B cell (primary cell): ENCODE results near the gene NUBP2. TPM values are rescaled to one million over a fixed set of nuclear protein-coding genes. Genes with fewer than 3 reads are reported as not detected.

Source experiments
- ATAC-seq: fragments of 200-7000 bp; cut with Tn5 transposase; one replicate; pipeline ENCODE4 v1.10.0; 2021; ENCODE audit warnings: low read depth, mild to moderate bottlenecking, moderate number of reproducible peaks, moderate library complexity
- CTCF ChIA-PET: fragments of 350-600 bp; sonication (Branson Sonifier 250); formaldehyde crosslinking; loops from one replicate; lab custom pipeline; 2021; ENCODE audit warnings: antibody characterized with exemption, inconsistent platforms; lab: Charles Lee
- POLR2A ChIA-PET: fragments of 350-600 bp; sonication (Branson Sonifier 250); formaldehyde crosslinking; loops from one replicate; lab custom pipeline; 2021; ENCODE audit warnings: antibody characterized with exemption; lab: Charles Lee
- DNase-seq: peaks from one replicate; pipeline ENCODE4 v3.0.0; 2013
- H2AFZ ChIP-seq: 2 replicates; pipeline ENCODE4 v1.6.1; 2012; ENCODE audit warnings: mild to moderate bottlenecking, low read depth, low read length; ENCODE audit not compliant: insufficient read depth, poor library complexity, severe bottlenecking
- H3K27ac ChIP-seq, 2 donors: 1 replicate in 1 of 2; 2 replicates in 1 of 2; pipeline ENCODE4 v1.5.1; 2012 to 2013; ENCODE audit warnings: low read length in 2 of 2, mild to moderate bottlenecking in 2 of 2, moderate library complexity in 1 of 2
- H3K27me3 ChIP-seq, 4 experiments: fragments of 200-600 bp in 1 of 4; sonication (generic) in 1 of 4; replicated peaks in 1 of 4; 1 replicate in 2 of 4; 2 replicates in 2 of 4; pipeline versions ENCODE4 v1.6.1 to v1.7.0; 2013 to 2016; ENCODE audit warnings: low read length in 3 of 4, mild to moderate bottlenecking in 2 of 4, mixed read lengths in 1 of 4, moderate library complexity in 1 of 4; ENCODE audit not compliant: insufficient read depth in 4 of 4, control insufficient read depth in 3 of 4; ENCODE audit errors: control extremely low read depth in 1 of 4
- H3K36me3 ChIP-seq, 2 experiments: replicated peaks in 1 of 2; 1 replicate in 1 of 2; 2 replicates in 1 of 2; pipeline versions ENCODE4 v1.6.1 to v1.7.1; 2013; ENCODE audit warnings: low read length in 1 of 2; ENCODE audit not compliant: insufficient read depth in 2 of 2, control insufficient read depth in 1 of 2; ENCODE audit errors: control extremely low read depth in 1 of 2, extremely low read depth in 1 of 2
- H3K4me1 ChIP-seq, 2 donors: fragments of 200-600 bp in 1 of 2; sonication (generic) in 1 of 2; 1 replicate in 1 of 2; 2 replicates in 1 of 2; pipeline versions ENCODE4 v1.5.1 to v1.6.1; 2013 to 2017; ENCODE audit warnings: low read length in 2 of 2; ENCODE audit not compliant: control insufficient read depth in 2 of 2, insufficient read depth in 2 of 2
- H3K4me2 ChIP-seq: replicated peaks from 2 replicates; pipeline ENCODE3; 2012; ENCODE audit warnings: mild to moderate bottlenecking, low read depth, low read length; ENCODE audit not compliant: poor library complexity, severe bottlenecking
- H3K4me3 ChIP-seq, 5 experiments: fragments of 200-600 bp in 1 of 5; sonication (generic) in 1 of 5; 1 replicate in 3 of 5; 2 replicates in 2 of 5; pipeline versions ENCODE4 v1.5.1 to v1.7.0; 2011 to 2016; ENCODE audit warnings: low read length in 4 of 5, mild to moderate bottlenecking in 4 of 5, low read depth in 2 of 5, control low read depth in 1 of 5, moderate library complexity in 1 of 5; ENCODE audit not compliant: insufficient read depth in 1 of 5; ENCODE audit errors: control extremely low read depth in 1 of 5, extremely low read depth in 1 of 5
- H3K79me2 ChIP-seq: fragments of 200-600 bp; sonication (generic); one replicate; pipeline ENCODE4 v1.6.0; 2016; ENCODE audit warnings: low read length; ENCODE audit not compliant: control insufficient read depth, insufficient read depth
- H3K9ac ChIP-seq: fragments of 200-600 bp; sonication (generic); 2 replicates; pipeline ENCODE4 v1.6.1; 2017; ENCODE audit warnings: mild to moderate bottlenecking, low read length, moderate library complexity
- H3K9me3 ChIP-seq, 3 donors: one replicate each; pipeline versions ENCODE4 v1.6.1 to v1.7.1; 2013; ENCODE audit warnings: low read length in 2 of 3; ENCODE audit not compliant: control insufficient read depth in 2 of 3, insufficient read depth in 1 of 3; ENCODE audit errors: control extremely low read depth in 1 of 3
- H4K20me1 ChIP-seq: 2 replicates; pipeline ENCODE4 v1.6.0; 2012; ENCODE audit warnings: mild to moderate bottlenecking, low read length; ENCODE audit not compliant: insufficient read depth, control insufficient read depth, poor library complexity, severe bottlenecking
- H3K27ac Mint-ChIP-seq: one replicate; pipeline ENCODE4 v1.8.0; 2021; ENCODE audit warnings: mixed read lengths
- H3K27me3 Mint-ChIP-seq: one replicate; pipeline ENCODE4 v1.8.0; 2021; ENCODE audit warnings: mixed read lengths
- H3K4me1 Mint-ChIP-seq: one replicate; pipeline ENCODE4 v1.8.0; 2021; ENCODE audit warnings: mixed read lengths
- H3K4me3 Mint-ChIP-seq: one replicate; pipeline ENCODE4 v1.8.0; 2021; ENCODE audit warnings: mixed read lengths
- H3K9me3 Mint-ChIP-seq: one replicate; pipeline ENCODE4 v1.8.0; 2022; ENCODE audit warnings: mixed read lengths; ENCODE audit not compliant: insufficient read depth
- CTCF ChIP-seq: fragments of 200-600 bp; IDR thresholded peaks from one replicate; pipeline ENCODE4 v1.8.0; 2022; ENCODE audit warnings: antibody characterized with exemption, mild to moderate bottlenecking
- EZH2 ChIP-seq: IDR thresholded peaks from 2 replicates; pipeline ENCODE4 v1.6.1; 2012; ENCODE audit warnings: borderline replicate concordance, low read depth, mild to moderate bottlenecking, moderate library complexity, low read length; ENCODE audit not compliant: insufficient read depth, poor library complexity, severe bottlenecking
- WGBS: methylation state at CpG from one replicate; pipeline ENCODE4 v1.1.5; 2013; ENCODE audit warnings: missing lambda C conversion rate; ENCODE audit not compliant: insufficient coverage; 5-methylcytosine and 5-hydroxymethylcytosine counted together
- intact Hi-C: fragments of 100-400 bp; cut with micrococcal nuclease; formaldehyde crosslinking; loops from one replicate; pipeline ENCODE4 v1.10.0; 2022
- polyA plus RNA-seq: library from polyadenylated mRNA; depleted of rRNA; stranded (reverse); fragments of >200 nt; gene quantifications from 2 replicates; pipeline ENCODE4 v1.2.3, GENCODE V29; 2012
- total RNA-seq, 2 donors: library from RNA; stranded (reverse); fragments of 120-200 nt in 1 of 2; gene quantifications; 1 replicate in 1 of 2; 2 replicates in 1 of 2; pipeline versions ENCODE4 v1.2.3 to v1.2.4, GENCODE V29; 2013 to 2022

Gene NUBP2
- total and polyA plus RNA-seq, 2 donors (not counting 1 experiment from before 2014, with no cell fraction given), result 50.2 to 71.7 TPM

GRCh38 chr16:1781254-1781653, 1.5 kb upstream of the NUBP2 start:
- H3K79me2 ChIP-seq, result peaks cover 54% of the 10 kb centered on the region
- H3K4me3 ChIP-seq, result peak overlapping the region in 4 of 5 experiments; percentile 75 to 96 (median 84)
- peaks cover 0 to 25% of the 10 kb centered on the region in 2 experiments for H3K36me3 ChIP-seq
- H3K27me3 Mint-ChIP-seq, result no peaks in the 10 kb centered on the region
- H3K4me1 ChIP-seq, result peaks cover 10 to 35% of the 10 kb centered on the region in 2 donors
- ChIA-PET CTCF (interaction anchor here (1.6 to 2.0 kb wide), 2 partner anchors 9 to 75 kb away, joined by 4 to 16 read pairs; partner anchors contain the start of genes EME2, MAPK8IP3 and MRPS34), POLR2A (no interaction called here)
- peak overlapping the region; percentile 94 for H3K4me2 ChIP-seq
- peak overlapping the region; percentile 89 for H3K9ac ChIP-seq
- no peaks in the 10 kb centered on the region for H3K27me3 ChIP-seq
- peak overlapping the region; percentile 88 for H3K4me3 Mint-ChIP-seq
- H3K9me3 ChIP-seq, result no peaks in the 10 kb centered on the region
- TF ChIP-seq CTCF, result no peak
- no peak for TF ChIP-seq EZH2
- no peaks in the 10 kb centered on the region for H3K9me3 Mint-ChIP-seq
- no peak overlapping the region for H2AFZ ChIP-seq
- H3K27ac ChIP-seq, result peak overlapping the region in 1 of 2 donors; percentile 76
- intact Hi-C loops, result no loop called here
- ATAC-seq, result no peak
- H3K27ac Mint-ChIP-seq, result peak overlapping the region; percentile 50
- H4K20me1 ChIP-seq, result peaks cover 77% of the 10 kb centered on the region
- H3K4me1 Mint-ChIP-seq, result peaks cover 24% of the 10 kb centered on the region
- WGBS, result 84% methylated on average over 20 of the region's 20 CpGs
- DNase-seq, result no peak

- H4K20me1 ChIP-seq, result peaks cover 77% of the 10 kb centered on the region
- ATAC-seq, result no peak
- under 1% methylated on average over 69 of the region's 70 CpGs for WGBS
- Mint-ChIP-seq H3K4me3 (peak overlapping the region; percentile 88), H3K27me3 (no peaks in the 10 kb centered on the region), H3K9me3 (no peaks in the 10 kb centered on the region), H3K4me1 (peaks cover 24% of the 10 kb centered on the region), H3K27ac (peak overlapping the region; percentile 86)
- H3K79me2 ChIP-seq, result peaks cover 57% of the 10 kb centered on the region
- peaks cover 10 to 35% of the 10 kb centered on the region in 2 donors for H3K4me1 ChIP-seq
- DNase-seq, result peak; percentile 63
- H3K4me3 ChIP-seq, result peak overlapping the region; percentile 36 to 96 (median 83)
- CTCF ChIA-PET, result interaction anchor here (0.8 to 2.3 kb wide), 11 partner anchors 8 to 374 kb away, joined by 3 to 16 read pairs (median 4); partner anchors contain the start of genes EME2, FAHD1, HAGH and MAPK8IP3
- H3K27ac ChIP-seq, result peak overlapping the region in 1 of 2 donors; percentile 76
- peak overlapping the region; percentile 94 for H3K4me2 ChIP-seq
- intact Hi-C loops, result loop anchor here (1.0 to 2.0 kb wide), 4 partner anchors 9 to 439 kb away; partner anchors contain the start of genes HAGH, MRPS34 and UQCC4
- peak; percentile 45 for TF ChIP-seq CTCF
- no peak for TF ChIP-seq EZH2
- H3K9me3 ChIP-seq, result no peaks in the 10 kb centered on the region
- no peaks in the 10 kb centered on the region for H3K27me3 ChIP-seq
- POLR2A ChIA-PET, result interaction anchor here (0.5 to 2.0 kb wide), 5 partner anchors 10 to 362 kb away, joined by 6 to 27 read pairs (median 7); partner anchors contain the start of genes EME2, FAHD1, MRPS34 and NME3
- peak overlapping the region; percentile 77 for H2AFZ ChIP-seq
- peaks cover 0 to 25% of the 10 kb centered on the region in 2 experiments for H3K36me3 ChIP-seq
- peak overlapping the region; percentile 89 for H3K9ac ChIP-seq
These were observed 877 bp upstream of the NUBP2 start for GRCh38 chr16:1781758-1782407.
